Measurements from ENCODE around the gene CDH4. TPM values are rescaled to one million over a fixed set of nuclear protein-coding genes. Genes with fewer than 3 reads are reported as not detected.

The CDH4 gene
- total RNA-seq, 1 donor from 2014 or later: not detected

DNA sequence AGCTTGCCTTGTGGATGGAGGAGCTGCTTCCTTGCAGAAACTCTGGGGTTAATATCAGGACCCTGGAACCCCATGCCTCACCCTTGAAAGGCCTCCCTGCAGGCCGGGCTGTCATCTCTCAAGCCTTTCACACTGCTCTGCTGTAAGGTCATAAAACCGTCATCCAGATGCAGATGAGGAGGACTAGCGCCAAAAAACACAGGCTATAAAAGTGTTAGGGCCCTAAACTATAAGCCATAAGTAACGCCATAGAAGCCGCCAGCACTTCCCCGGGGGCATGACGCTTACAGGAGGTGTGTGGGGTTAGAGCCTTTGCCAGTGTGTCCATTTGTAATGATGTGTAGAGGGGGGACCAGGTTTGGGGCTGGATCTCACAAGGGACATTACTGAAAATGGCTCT, 47.6 kb downstream of the CDH4 start:
- no peak for ATAC-seq
- no peak for DNase-seq (ENCODE audit: low spot score)

DNA sequence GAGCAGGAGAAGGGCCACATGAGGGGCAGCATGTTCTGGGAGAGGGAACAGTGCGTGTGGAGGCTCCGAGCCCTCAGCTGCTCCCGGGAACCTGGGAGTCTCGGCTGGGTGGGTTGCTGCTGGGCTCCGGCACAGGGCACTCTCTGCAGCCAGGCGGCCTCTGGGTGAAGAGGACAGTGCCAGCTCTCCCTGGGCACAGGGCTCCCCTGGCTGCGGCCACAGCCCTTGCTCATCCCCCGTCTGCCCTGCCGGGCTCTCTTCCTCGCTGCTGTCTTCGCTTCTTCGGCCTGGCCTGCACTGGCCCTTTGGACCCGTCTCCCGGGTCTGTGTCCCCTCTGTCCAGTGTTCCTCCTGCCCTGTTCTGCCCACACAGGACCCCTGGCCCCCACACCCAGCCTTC, 48.2 kb downstream of the CDH4 start:
- no peak for ATAC-seq
- DNase-seq (ENCODE audit: low spot score): no peak

DNA sequence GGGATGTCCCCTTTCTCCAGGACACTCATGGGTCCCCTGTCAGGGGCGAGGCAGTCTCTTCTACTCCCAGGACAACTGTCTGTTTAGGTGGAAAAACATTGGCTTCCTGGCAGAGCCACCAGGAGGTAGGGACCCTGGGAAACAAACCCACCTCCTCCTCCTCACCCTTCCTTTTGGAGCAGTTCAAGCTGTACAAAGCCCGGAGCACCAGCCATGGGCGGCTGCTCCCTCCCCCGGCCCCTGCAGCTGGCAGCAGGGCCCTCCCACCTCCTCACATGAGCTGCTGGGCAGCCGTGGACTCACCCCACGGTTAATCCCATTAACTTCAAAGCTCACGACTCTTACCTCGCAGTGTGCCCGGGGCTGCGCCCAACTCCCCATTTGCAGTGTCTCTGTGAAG, 48.6 kb downstream of the CDH4 start:
- no peak for DNase-seq (ENCODE audit: low spot score)
- no peak for ATAC-seq

DNA sequence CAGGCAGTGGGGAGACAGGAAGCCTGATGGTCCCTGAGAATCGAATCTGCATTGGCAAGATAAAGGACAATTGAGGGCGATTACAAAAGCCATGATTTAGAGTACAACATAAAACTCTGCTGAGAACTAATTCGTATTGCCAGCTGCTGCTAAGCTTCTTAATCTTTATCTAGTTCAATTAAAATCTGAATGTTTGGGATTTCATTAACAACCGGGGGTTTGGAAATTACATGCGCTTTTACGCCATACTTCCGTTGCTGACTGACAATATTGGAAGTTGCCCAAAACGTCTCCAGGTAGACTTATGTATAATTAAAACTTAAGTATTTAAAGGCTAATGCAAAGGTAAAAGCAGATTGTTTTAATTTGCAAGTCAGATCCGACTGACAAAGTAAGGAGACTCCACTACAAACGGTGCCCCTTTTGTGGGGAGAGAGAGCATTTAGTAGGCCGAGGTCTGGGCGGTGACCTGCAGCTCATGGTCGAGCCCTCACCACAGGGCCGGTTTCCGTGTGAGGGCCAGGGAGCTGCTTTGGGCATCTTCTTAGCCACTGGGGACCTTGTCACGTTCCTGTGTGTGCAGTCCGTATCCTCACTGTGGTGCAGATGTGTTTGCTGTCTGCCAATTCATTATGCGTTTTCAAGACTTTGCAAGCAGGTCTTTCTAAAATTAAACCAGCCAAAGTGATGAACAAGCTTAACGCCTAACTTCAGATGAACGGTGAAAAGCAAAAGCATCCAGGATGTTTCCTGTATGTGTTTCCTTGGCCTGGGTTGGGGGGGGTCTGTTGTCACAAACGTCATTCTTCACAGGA, 49.9 kb downstream of the CDH4 start:
- DNase-seq (ENCODE audit: low spot score) (no peak), ATAC-seq (no peak)

DNA sequence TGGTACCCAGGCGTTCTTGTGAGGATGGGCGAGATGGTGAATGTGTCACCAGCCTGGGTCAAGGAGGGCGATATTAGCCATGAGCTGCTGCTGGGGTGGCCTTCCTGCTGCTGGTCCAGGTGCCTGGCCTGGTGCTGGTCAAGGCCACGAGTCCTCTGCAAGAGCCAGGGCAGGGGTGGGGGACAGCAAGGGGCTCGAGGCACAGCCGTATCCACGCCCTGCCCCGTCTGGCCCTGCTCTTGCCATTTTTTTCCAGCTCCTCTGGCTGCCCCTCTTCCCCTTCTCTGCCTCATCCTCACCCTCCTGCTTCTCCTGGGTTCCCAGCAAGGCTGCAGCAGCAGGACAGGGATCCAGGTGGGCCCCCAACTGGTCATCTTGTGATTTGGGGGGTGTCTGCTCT, 51.2 kb downstream of the CDH4 start:
- ATAC-seq (no peak), DNase-seq (ENCODE audit: low spot score) (no peak)

DNA sequence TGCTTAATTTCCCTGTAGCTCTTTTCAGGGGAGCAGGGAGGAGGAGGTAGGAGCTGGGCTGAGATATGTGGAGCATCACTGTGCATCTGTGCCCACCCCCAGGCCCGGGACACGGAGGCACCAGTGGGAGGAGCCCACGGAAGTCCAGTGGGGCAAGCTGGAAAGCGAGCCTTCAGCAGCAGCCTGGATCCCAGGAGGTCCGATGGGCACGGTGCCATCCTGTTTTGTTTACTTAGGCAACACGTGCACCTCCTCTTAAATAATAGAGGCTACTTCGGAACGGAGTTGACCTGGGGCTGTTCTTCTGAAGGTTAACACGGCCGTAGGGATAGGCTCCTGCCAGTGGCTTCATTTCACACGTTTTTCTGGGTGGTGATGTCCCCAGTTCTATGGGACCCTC, 51.6 kb downstream of the CDH4 start:
- DNase-seq (ENCODE audit: low spot score) (no peak), ATAC-seq (no peak)

DNA sequence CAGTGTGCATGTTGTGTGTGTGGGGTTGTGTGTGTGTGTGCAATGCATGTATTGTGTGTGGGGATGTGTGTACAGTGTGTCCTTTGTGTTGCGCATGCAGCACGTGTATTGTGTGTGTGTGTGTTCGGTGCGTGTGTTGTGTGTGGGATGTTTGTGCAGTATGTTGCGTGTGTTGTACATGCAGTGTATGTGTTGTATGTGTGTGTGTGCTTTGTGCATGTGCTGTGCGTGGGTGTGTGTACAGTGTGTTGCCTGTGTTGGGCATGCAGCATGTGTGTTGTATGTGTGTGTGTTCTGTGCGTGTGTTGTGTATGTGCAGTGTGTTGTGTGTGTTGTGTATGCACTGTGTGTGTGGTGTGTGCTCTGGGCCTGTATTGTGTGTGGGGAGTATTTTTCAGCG, 52.7 kb downstream of the CDH4 start:
- DNase-seq (ENCODE audit: low spot score) (no peak), ATAC-seq (no peak)

DNA sequence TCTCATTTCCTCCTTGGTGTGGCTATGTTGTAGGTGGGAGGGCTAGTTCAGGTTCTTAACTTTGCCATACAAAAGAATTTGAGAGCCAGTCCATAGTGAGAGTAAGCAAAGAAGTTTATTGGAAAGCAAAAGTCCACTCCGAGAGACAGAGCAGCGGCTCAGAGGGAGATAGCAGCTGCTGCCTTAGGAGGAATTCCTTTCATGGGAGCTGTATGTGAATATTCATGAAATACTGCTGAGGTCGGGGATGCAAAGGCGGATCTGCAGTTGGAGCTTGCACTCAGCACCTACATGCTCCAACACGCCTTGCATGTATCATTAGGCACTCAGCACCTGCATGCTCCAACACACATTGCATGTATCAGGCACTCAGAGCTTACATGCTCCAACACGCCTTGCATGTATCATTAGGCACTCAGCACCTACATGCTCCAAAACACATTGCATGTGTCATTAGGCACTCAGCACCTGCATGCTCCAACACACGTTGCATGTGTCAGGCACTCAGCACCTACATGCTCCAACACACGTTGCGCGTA, 54.9 kb downstream of the CDH4 start:
- ATAC-seq (no peak), DNase-seq (ENCODE audit: low spot score) (no peak)

DNA sequence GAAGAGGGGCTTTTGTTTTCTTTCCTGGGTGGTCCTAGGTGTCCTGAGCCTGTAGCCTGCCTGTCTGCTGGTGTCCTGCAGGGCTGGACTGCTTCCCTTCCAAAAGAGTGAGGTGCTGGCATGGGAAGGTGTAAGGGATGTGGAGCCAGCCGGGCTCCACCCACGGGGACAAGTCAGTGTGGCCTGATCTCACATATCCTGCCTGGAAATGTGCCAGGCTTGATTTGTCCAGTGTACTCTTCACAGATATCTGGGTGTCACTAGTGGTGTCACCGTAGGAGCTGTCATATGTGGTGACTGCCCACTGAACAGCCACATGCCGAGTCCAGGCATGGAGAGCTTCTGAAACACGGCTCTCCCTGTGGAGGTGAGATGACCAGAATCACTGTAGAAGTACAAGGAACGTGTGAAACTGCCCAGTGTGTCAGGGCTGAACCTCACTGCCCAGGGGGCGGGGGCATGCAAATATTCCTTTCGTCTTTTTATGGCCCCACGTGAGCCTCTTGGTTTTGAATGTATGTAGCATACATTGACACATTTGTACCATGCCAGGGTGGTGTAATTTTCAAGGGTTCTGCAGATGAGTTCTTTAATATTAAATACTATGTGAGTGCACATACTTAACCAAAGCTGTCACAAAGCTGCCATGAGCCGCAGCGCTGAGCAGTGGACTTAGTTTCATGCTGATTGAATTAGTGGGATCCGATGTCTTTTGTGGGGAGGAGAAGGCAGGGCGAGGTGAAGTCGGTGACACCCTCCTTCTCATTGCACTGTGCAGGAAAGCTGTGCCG, 55.8 kb downstream of the CDH4 start:
- no peak for DNase-seq (ENCODE audit: low spot score)
- no peak for ATAC-seq

DNA sequence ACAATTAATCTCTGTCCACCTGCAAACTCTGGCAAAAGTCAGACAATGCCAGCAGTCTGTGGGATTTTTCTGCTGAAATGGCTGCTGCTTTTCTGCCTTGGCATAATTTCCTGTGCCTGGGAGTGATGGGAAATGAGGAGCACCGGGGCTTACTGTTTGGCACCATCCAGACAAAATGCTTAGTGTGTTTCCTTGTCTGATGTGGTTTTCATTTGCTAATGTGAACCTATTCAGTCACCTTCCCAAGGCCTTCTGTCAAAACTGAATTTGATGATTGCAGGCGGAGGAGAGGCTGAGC, 56.4 kb downstream of the CDH4 start:
- ATAC-seq: no peak

DNA sequence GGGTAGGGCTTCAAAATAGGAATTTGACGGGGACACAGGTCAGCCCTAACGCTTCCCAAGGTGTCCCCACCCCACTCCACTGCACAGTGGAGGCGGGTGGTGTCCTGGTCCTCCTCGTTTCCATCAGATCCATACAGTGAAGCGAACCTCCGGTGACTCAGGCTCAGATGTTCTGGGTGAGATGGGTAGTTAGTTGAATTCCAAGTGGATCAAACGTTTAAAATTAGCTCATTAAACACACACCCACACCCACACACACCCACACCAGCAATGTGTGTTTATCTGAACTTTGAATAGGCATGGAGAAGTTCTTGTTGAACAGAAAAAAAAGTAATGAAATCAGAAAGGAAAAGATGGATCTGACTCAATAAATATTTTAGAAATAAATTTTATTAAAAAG, 58.9 kb downstream of the CDH4 start:
- no peak for DNase-seq (ENCODE audit: low spot score)
- no peak for ATAC-seq

More for the DNA sequence above, 56.4 kb downstream of the CDH4 start:
- no peak for DNase-seq (ENCODE audit: low spot score)

DNA sequence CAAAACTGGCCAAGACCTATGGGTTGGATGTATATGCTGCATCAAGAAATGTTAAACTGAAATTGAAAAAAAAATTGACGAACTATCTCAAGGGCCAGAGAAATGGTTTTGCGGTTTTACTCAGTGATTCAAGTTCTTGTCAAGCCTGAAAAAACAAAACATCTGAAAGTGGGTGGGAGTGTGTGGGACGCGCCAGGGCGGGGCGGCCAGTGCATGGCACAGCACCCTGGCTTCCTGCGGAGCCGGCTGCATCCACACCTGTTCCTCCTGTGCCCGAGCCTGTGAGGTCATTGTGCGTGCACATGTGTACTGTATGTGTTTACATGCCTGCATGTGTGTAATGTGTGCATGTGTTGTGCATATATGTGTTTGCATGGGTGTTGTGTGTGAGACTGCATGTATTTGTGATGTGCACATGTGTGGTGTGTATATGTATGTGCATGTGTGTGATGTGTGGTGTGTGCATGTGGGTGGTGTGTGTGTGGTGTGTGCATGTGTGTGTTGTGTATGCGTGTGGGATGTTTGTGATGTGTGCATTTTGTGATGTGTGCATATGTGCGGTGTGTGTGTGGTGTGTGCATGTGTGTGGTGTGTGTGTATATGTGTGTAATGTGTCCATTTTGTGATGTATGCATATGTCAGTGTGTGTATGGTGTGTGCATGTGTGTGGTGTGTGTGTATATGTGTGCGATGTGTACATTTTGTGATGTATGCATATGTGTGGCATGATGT, 59.8 kb downstream of the CDH4 start:
- DNase-seq (ENCODE audit: low spot score) (no peak), ATAC-seq (no peak)

DNA sequence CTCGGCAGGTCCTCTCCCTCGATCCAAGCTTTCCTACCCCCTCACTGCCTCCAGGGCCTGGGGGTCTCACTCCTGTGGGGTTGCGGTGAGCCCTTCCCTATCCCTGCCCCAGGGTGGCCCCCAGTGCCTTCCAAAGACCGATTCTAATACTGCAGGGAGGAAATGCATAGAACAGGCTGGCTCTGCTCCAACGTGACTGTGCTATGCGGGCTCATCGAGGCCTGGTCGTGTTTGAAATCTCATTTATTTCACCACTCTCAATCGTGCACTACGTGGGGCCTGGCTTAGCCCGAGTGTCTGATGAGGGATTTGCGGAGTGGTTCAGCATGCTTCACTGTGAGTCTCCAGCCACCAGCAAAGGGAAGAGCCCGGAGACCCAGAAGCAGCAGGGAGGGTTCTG, 60.9 kb downstream of the CDH4 start:
- ATAC-seq: no peak
- DNase-seq (ENCODE audit: low spot score): no peak

DNA sequence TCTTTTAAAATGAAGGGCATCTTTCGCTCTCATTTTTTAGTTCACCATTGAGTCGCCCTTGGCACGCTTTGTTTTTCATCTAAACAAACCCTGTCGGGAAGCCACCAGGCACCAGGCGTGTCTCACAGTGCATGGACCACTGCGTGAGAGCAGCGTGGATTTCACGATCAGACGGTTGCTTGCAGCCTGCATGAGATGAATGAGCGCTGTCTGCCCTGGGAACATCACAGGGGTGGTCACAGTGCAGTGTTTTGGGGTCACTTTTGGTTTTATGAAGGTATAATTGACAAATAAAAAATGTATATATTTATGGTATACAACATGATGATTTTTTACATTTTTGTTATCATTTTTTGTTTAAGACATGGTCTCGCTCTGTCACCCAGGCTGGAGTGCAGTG, 61.3 kb downstream of the CDH4 start:
- no peak for ATAC-seq
- no peak for DNase-seq (ENCODE audit: low spot score)

DNA sequence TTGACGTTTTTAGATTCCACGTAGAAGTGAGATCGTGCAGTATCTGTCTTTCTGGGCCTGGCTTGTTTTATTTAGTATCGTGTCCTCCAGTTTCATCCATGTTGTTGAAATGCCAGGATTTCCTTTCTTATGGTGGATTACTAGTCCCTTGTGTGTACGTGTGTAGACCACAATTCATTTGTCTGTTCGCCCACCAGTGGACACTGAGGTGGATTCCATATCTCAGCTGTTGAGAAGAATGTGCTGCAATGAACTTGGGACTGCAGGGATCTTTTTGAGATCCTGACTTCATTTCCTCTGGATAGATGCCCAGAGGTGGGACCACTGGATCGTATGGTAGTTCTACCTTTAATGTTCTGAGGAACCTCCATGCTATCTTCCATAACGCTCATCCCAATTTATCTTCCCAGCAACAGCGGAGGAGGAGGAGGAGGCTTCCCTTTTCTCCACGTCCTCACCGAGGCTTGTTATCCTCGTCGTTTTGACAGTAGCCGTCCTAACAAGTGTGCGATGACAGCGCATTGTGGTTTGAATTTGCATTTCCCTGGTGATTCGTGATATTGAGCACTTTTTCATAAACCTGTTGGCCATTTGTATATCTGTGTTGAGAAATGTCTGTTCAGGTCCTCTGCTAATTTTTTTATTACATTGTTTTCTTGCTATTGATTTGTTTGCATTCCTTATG, 62.4 kb downstream of the CDH4 start:
- ATAC-seq (no peak), DNase-seq (ENCODE audit: low spot score) (no peak)

DNA sequence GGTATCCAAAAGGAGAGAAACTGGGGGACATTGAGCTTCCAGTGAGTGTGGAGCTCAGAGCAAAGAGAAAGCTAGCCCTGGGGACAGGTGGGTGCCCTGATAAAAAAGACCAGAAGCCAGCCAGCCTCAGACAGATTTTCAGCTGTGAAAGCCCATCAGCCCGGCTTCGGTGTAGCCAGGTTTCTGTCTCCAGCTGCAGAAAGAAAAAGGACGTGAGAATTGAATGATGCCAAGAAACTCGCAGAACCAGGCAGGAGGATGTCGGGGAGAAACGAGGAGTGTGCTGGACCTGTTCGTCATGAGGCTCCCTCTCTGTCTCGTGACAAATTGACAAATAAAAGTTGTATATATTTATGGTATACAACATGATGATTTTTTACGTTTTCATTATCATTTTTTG, 63.3 kb downstream of the CDH4 start:
- DNase-seq (ENCODE audit: low spot score) (no peak), ATAC-seq (no peak)

DNA sequence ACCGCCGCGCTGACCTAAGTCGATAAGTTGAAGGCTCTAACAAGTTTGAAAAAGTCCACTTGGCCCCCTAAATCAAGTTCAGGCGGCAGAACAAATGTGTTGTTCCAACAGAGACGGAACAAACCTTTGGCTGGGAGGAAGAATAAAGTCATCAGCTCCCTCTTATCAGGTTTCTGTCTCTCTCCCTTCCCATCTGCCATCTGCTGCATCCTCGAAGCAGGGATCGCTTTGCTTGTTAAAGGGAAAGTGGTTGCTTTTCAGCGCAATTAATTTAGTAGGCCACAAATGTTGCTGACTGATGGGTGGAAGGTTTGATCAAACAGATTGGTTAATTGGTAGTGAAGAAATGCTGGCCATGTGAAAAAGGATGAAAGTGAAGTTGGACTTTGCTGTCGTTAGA, 64.3 kb downstream of the CDH4 start:
- DNase-seq (ENCODE audit: low spot score) (no peak), ATAC-seq (no peak)

DNA sequence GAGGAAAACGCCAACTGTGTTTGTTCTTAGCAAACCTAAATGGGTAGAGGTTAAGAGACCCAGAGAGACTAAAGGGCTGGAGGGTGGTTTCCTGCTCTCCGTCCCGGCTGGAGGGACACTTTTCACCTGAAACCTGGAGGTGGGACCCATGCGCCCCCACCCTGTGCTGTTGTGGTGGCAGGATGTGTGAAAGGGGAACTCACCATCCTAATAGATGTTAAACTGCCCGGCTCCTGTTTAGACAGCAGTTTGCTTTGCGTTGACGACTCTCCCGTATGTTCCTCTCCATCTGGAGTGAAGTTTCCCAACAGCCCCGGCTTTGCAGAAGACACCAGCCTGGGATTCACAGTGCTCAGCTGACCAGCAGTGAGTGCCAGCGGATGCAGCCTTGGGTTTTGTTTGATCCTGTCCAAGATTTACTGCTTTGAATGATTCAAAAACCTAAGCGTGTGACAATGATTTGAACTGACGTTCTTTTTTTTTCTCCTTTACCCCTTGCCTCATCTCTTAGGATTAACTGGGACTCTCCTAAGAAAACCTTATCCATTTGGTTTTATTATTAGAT, 66.0 kb downstream of the CDH4 start:
- DNase-seq (ENCODE audit: low spot score) (no peak), ATAC-seq (no peak)

DNA sequence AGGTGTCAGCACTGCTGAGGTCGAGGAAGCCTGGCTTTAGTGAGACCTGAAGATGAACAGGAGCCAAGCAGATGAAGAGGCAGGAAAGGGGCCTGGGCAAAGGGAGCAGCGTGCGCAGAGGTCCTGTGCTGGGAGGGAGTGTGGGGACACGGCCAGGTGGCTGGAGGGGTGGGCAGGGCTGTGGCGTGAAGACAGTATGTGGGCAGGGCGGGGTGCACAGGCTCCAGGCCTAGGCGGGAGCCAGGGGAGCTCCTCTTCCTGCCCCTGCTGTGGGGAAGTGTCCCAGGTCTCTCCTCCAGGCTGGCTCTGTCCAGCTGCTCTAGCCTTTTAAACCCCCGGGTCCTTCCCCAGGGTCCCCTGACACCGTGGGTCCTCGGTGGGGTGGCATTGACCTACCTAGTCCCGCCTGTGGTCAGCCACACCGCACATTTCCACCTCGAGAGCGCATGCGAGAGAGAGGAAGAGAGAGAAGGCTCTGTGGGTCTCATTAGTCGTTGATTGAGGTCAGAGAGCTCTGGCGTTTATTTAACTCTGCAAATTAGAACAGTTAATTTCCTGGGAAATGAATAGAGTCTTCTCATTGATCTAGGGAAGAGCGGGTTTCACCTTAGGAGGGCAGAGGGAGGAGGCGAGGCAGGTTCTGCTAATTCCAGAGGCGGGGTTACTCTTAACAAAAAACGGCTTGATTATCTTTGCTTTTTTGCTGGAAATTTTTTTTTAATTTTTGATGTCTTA, 68.8 kb downstream of the CDH4 start:
- no peak for ATAC-seq
- no peak for DNase-seq (ENCODE audit: low spot score)

DNA sequence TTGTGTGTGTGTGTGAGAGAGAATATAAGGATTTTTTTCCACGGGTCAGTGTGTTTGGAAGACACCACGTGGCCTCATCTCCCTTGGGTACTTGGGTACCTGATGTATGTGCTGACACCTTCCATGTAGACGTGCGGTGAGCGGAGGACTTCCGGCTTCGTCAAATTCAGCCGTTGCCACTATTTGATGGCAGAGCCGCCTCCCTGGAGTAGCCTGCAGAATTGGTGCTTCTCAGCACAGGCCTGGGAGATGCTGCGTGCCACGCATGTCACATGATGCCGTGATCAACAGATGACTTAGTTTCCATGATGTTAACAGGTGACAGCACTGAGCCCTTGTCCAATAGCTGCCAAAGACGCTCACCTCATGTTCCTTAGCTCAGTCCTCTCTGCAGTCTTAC, 69.4 kb downstream of the CDH4 start:
- DNase-seq (ENCODE audit: low spot score): no peak
- ATAC-seq: no peak
